Activated CD8-positive, alpha-beta memory T cell treated with anti-CD3 and anti-CD28 coated beads, Interleukin-2, amount 50 U/mL, for 24 hours (primary cell): ENCODE results near the gene BEND7.

Experiments used
- DNase-seq: peaks from one replicate; pipeline ENCODE4 v3.0.0-alpha.2; 2020; ENCODE audit errors: extremely low read depth

BEND7 gene

DNA sequence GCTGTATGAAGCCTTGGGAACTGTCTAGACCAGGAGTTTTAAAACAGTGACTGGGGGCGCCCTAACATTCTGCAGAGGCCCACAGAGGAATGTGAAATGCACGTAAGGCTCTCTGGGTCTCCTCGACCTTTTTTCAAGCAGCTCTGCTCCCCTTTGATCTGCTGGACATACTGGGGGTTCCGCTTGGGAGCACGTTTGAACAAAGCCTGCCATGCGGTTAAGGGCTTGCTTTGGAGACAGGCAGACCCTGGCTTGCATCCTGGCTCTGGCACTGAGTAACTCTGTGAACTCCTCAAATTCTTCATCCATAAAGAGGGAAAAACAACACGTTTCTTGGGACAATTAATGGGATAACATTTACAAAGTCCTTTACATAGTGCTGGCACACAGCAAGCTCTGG, 7.8 kb downstream of the BEND7 start:
- no peak for DNase-seq

- DNase-seq = no peak
These were observed 8.6 kb downstream of the BEND7 start for GRCh38 chr10:13520194-13520593.

DNA sequence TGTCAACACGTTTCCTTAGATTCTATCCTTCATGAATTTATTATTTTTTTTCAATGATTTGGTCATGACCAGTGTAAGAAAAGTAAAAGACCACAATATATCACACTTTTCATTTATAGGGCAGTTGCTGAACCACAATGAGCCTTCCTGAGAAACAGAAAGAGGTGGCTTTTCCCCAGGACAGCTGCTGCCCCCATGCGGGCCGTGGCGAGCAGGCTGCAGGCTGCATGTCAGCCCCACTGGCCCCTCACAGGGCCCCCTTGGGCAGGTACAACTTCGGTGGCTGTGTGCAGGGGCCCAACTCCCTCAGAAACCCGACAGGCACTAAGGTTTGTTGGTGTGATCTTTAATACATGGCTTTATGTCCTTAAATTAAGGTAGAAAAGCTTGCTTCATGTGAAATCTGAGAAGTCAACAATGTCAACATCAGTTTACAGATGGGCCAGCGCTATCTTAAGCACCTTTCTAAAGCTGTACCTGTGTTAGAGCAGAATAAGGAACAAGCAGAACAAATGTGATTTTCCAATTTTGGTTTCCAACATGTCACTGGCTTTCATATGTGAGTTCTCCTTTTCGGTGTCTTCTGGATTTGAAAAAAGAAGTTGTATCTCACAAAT, 10.6 kb downstream of the BEND7 start:
- no peak for DNase-seq

DNA sequence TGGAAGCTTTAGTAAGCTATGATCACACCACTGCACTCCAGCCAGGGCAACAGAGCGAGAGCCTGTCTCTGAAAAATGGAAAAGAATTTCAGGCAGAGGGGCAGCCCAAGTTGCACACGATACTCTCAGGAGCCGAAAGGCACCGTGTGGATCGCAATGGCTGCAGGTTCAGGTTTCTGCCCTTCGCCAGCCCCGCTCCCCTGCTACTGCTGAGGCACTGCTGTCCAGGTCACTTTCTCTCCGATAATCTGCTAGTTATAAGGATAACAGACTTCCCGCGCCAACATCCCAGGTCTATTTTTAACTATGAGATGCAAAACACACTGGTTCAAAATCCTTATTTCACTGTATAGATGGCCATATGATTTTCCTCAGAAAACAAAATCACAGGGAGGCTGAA, 11.1 kb downstream of the BEND7 start:
- DNase-seq = no peak

DNA sequence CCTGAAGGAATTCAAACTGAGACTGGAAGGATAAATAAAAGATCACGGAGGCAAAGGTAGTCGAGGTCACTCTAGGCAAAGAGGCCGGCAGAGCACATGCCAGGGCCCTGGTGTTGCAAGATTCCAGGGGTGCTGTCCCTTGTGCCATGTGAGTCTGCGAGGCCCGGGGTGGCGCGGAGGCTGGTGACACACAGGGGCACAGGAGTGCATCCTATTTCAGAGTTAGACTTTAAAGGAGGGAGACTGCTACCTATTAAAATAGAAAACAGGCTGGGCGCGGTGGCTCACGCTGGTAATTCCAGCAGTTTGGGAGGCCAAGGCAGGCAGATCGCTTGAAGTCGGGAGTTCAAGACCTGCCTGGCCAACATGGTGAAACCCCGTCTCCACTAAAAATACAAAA, 12.6 kb downstream of the BEND7 start:
- DNase-seq = no peak

DNA sequence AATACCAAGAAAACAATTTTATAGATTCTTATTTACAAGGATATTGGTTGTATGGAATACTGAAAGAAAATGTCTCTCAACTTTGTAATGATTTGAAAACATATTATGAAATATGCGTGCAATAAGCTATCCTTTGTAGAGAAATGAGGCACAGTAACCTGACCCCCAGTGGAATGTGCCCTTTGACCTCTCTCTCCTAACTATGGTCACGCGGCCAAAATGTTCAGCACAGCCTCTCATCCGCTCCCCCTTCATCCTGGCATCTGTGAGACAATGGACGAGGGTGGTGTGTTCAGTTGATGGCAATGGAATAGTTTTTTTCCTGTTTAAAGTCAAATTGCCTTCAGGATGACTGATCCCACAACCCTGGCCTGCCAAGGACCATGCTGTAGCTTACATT, 13.3 kb downstream of the BEND7 start:
- no peak for DNase-seq

GRCh38 chr10:13514296-13514695, 14.5 kb downstream of the BEND7 start:
- DNase-seq = no peak

- DNase-seq = no peak
These were observed 16.2 kb downstream of the BEND7 start for GRCh38 chr10:13512564-13512963.

- DNase-seq = no peak
These were observed 17.4 kb downstream of the BEND7 start for GRCh38 chr10:13511409-13511808.

DNA sequence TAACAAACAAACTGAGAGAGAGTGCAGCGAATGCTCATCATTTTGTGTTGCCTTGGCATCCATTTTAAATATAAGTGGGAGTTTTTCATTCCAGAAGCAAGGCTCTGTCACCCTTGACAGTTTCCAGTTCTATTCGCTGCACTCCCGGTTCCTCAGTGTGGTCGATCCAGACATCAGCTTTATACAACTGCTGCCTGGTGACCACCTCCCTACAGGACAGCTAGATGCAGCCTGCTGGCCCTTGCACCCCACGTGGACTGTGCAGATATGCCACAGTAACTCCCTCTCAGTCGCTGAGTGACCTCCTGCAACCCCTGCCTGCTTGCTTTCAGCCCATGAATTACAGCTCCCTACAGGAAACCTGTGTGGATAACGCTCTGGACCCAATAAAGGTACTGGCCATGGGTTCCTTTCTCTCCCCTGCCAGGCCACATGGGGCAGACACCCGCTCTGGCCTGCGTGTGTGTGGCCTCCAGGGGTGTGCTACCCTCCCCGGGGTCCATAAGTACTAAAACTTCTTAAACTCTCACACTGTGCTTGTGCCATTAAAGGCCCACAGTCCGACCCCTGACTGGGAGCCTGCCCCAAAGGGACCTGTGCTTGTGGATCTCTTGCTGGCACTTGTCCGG, 23.6 kb downstream of the BEND7 start:
- no peak for DNase-seq

DNA sequence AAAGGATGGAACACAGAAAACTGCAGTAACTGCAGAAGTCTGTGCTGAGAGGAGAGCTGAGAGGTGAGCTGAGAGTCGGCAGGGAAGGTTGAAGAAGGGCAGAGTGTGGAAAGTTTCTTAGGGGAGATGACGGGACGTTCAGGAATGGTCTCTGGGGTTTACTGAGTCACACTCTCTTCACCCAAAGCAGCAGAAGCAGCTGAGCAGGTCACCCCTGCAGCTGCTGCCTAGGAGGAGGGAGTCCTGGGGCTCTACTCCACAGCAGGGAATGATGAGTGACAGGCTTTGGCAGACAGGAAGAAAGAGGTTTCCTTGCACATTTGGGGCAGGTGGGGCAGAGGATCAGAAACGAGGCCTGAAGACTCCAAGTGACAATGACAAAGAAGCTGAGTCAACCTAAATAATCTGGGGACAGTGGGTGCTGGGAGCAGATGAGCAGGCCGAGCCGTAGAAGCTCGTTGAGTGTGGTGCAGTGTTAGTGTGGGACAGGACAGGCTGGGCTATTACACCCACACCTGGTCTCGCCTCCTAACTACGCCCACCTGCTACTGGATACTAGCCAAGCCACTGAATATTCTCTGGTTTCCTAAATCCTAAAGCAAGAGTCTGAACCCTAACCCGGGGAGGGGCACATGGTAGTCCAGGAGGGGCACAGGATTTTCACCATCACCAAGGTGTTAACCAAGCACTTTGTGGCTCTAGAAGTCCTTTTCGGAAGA, 24.9 kb downstream of the BEND7 start:
- no peak for DNase-seq

DNA sequence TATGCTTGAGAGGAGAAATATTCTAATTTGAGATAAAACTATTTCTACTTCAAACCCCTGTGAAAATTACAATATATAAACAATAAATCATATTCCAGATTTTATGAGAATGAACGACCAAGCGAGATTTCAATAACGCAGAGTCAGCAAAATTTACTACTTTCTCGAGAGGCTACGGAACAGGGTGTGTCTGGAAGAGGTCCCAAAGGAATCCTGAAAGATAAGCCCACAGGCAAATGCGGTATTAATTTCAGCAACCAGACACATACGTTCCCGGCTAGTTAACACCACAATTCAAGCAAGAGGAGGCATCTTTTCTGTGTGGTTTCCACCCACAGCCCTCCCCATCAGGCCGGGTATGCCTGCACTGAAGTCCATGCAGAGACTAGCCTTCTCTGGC, 26.4 kb downstream of the BEND7 start:
- no peak for DNase-seq

- no peak for DNase-seq
These were observed 28.6 kb downstream of the BEND7 start for GRCh38 chr10:13500201-13500600.

GRCh38 chr10:13499150-13499549, 29.7 kb downstream of the BEND7 start:
- no peak for DNase-seq

DNA sequence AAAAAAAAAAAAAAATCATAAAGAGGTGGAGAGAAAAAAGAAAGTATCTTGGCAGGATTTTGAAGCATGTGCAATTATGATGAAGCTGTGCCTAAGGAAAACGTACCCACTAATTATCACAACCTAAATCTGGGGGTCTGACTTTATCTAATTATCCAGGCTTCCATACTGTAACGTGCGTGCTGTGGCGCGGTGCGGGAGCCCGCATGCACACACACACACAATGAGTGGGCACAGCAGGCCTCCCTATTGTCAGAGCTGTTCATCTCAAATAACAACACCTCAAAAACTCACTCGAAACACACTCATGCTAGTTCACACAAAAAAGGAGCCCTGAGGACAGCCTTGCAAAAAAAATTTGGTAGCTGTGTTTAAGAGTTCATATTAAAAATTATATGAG, 31.9 kb downstream of the BEND7 start:
- DNase-seq = no peak

DNA sequence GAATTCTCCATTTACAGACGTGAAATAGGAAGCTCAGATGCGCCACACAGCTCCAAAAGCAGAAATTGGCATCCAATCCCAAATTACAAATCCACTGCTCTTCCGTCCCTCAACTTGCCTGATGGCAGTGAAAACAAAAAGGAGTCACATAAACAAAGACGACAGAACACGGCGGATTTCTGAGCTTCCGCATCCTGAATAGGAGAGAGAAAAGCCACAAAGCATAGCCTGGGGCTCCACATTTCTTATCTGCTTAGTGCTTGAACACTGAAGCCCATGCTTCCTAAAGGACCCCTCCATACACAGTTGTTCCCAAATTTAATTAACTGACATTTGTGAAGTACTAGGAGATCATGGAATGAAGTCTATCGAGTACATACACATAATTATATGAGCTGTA, 32.6 kb downstream of the BEND7 start:
- no peak for DNase-seq

GRCh38 chr10:13492493-13493180, 36.2 kb downstream of the BEND7 start:
- DNase-seq = no peak

GRCh38 chr10:13491747-13492360, 37.0 kb downstream of the BEND7 start:
- DNase-seq = no peak

- no peak for DNase-seq
These were observed 38.3 kb downstream of the BEND7 start for GRCh38 chr10:13490503-13490902.

- no peak for DNase-seq
These were observed 39.7 kb downstream of the BEND7 start for GRCh38 chr10:13489035-13489599.

DNA sequence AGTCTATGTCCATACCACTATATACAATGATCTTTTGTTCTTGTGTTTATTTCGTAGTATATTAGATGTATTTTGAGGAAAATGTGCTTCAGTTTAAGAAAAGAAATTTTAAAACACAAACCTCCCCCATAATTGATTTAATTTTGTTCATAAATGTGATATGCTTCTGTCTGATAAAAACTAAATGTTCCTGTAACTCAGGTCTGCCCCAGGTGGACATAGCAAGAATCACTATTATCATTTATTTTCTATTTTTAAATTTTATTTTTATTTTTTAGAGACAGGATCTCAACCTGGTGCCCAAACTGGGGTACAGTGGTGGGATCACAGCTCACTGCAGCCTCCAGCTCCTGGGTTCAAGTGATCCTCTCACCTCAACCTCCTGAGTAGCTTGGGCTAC, 43.2 kb downstream of the BEND7 start:
- DNase-seq = no peak

DNA sequence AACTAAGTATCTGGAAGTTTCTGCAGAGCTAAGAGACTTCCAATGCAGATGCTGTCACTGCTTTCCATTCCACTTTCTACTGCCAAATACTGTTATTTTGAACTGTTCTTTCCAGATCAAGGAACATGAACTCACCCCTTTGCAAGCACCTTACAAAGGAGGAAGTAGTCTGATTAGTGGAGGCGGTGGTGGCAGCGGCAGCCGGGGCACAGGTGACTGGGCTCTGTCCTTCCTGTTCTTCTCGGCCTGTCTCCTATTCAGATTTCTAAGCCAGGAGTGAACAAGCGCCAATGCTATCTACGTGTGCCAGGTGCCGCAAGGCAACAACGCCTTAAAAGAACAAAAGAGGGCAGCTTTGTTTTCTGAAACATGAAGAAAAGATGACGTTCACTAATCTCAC, 44.9 kb downstream of the BEND7 start:
- DNase-seq = no peak
